Naive thymus-derived CD4-positive, alpha-beta T cell (primary cell): ENCODE results near the gene DDAH2. TPM values are rescaled to one million over a fixed set of nuclear protein-coding genes. Genes with fewer than 3 reads are reported as not detected.
A peak's percentile ranks its signal among the peaks of the same experiment; 100 is the strongest.

ENCODE experiments used
- ATAC-seq: fragments of 150-1000 bp; cut with Tn5 transposase; 2 replicates; pipeline ENCODE4 v1.10.0; 2021; ENCODE audit warnings: mild to moderate bottlenecking, moderate library complexity
- CTCF ChIA-PET: fragments of 350-600 bp; sonication (Branson Sonifier 250); formaldehyde crosslinking; loops from one replicate; lab custom pipeline; 2021; ENCODE audit warnings: antibody characterized with exemption; lab: Charles Lee
- POLR2A ChIA-PET: fragments of 350-600 bp; sonication (Branson Sonifier 250); formaldehyde crosslinking; loops from one replicate; lab custom pipeline; 2021; ENCODE audit warnings: antibody characterized with exemption, inconsistent platforms; lab: Charles Lee
- DNase-seq, 9 donors: peaks; one replicate each; pipeline versions ENCODE4 v3.0.0 to v3.0.0-alpha.2; 2020 to 2022; ENCODE audit warnings: mixed read lengths in 1 of 9
- H3K27ac ChIP-seq: one replicate; pipeline ENCODE4 v1.7.0; 2013; ENCODE audit warnings: mild to moderate bottlenecking, low read depth, low read length, moderate library complexity
- H3K27me3 ChIP-seq, 2 donors: one replicate each; pipeline ENCODE4 v1.7.0; 2013; ENCODE audit warnings: low read length in 2 of 2, mild to moderate bottlenecking in 2 of 2, moderate library complexity in 2 of 2; ENCODE audit not compliant: control insufficient read depth in 2 of 2, insufficient read depth in 2 of 2
- H3K36me3 ChIP-seq, 3 experiments: 1 replicate in 2 of 3; 2 replicates in 1 of 3; pipeline ENCODE4 v1.7.0; 2013; ENCODE audit warnings: low read length in 3 of 3, mild to moderate bottlenecking in 3 of 3, moderate library complexity in 1 of 3; ENCODE audit not compliant: insufficient read depth in 3 of 3, control insufficient read depth in 2 of 3
- H3K4me1 ChIP-seq, 2 donors: one replicate each; pipeline ENCODE4 v1.7.0; 2013; ENCODE audit warnings: low read length in 2 of 2, mild to moderate bottlenecking in 2 of 2, moderate library complexity in 1 of 2; ENCODE audit not compliant: control insufficient read depth in 2 of 2, insufficient read depth in 2 of 2
- H3K4me3 ChIP-seq: 2 replicates; pipeline ENCODE4 v1.7.0; 2013; ENCODE audit warnings: mild to moderate bottlenecking, low read length
- H3K9me3 ChIP-seq, 3 experiments: 1 replicate in 2 of 3; 2 replicates in 1 of 3; pipeline ENCODE4 v1.7.0; 2013; ENCODE audit warnings: low read length in 3 of 3; ENCODE audit not compliant: control insufficient read depth in 2 of 3
- H3K27ac Mint-ChIP-seq, 9 donors: one replicate each; pipeline ENCODE4 v1.8.0; 2020 to 2022; ENCODE audit warnings: mixed read lengths in 9 of 9, mild to moderate bottlenecking in 8 of 9, moderate library complexity in 5 of 9, inconsistent platforms in 2 of 9
- H3K27me3 Mint-ChIP-seq, 5 donors: one replicate each; pipeline ENCODE4 v1.8.0; 2021 to 2022; ENCODE audit warnings: mixed read lengths in 5 of 5, mild to moderate bottlenecking in 1 of 5
- H3K36me3 Mint-ChIP-seq, 5 donors: one replicate each; pipeline ENCODE4 v1.8.0; 2020 to 2022; ENCODE audit warnings: mixed read lengths in 5 of 5, mild to moderate bottlenecking in 3 of 5, inconsistent platforms in 1 of 5
- H3K4me1 Mint-ChIP-seq, 7 donors: one replicate each; pipeline ENCODE4 v1.8.0; 2020 to 2022; ENCODE audit warnings: mixed read lengths in 7 of 7, mild to moderate bottlenecking in 3 of 7, inconsistent platforms in 1 of 7
- H3K4me3 Mint-ChIP-seq, 10 donors: one replicate each; pipeline ENCODE4 v1.8.0; 2020 to 2022; ENCODE audit warnings: mild to moderate bottlenecking in 10 of 10, mixed read lengths in 10 of 10, moderate library complexity in 6 of 10, inconsistent platforms in 2 of 10
- H3K9me3 Mint-ChIP-seq, 11 donors: one replicate each; pipeline ENCODE4 v1.8.0; 2020 to 2022; ENCODE audit warnings: mixed read lengths in 11 of 11, mild to moderate bottlenecking in 4 of 11, inconsistent platforms in 1 of 11, moderate library complexity in 1 of 11
- intact Hi-C, 2 donors: fragments of 100-400 bp; cut with micrococcal nuclease; formaldehyde crosslinking; loops; one replicate each; pipeline ENCODE4 v1.15.1; 2023
- polyA plus RNA-seq, 2 donors: library from polyadenylated mRNA; unstranded; fragments of 300-500 nt; fragmentation: Illumina TruSeq; gene quantifications; one replicate each; pipeline ENCODE4 v1.2.3, GENCODE V29; 2021
- total RNA-seq, 6 experiments: library from RNA in 5 of 6; stranded (reverse) in 5 of 6; gene quantifications; 1 replicate in 5 of 6; 2 replicates in 1 of 6; pipeline ENCODE4 v1.2.3 and lab custom pipeline; 2021 to 2026

Gene DDAH2
- total and polyA plus RNA-seq, 7 experiments from 2014 or later, result 4.9 to 31.4 (median 12.2) TPM

GRCh38 chr6:31727034-31727716 lies 1.9 kb downstream of the DDAH2 start:
- no peaks in the 10 kb centered on the region for H3K27me3 Mint-ChIP-seq
- H3K36me3 Mint-ChIP-seq, result peaks cover 0 to 25% (median 5%) of the 10 kb centered on the region in 5 donors
- ChIA-PET POLR2A (interaction anchor here (0.5 to 2.0 kb wide), 7 partner anchors 11 to 112 kb away, joined by 3 to 7 read pairs (median 4); partner anchors contain the start of gene LSM2), CTCF (interaction anchor here (1.0 to 4.2 kb wide), 5 partner anchors 9 to 103 kb away, joined by 3 to 30 read pairs (median 13); partner anchors contain the start of genes MSH5 and VARS1)
- no peaks in the 10 kb centered on the region for H3K9me3 ChIP-seq
- ATAC-seq (peak; percentile 67), DNase-seq (no peak)
- H3K27ac ChIP-seq, result no peak overlapping the region
- no peaks in the 10 kb centered on the region for H3K27me3 ChIP-seq
- intact Hi-C loops, result no loop called here
- H3K4me1 Mint-ChIP-seq, result peaks cover 28 to 58% (median 48%) of the 10 kb centered on the region in 7 donors
- peaks cover 4 to 9% (median 7%) of the 10 kb centered on the region in 3 experiments for H3K36me3 ChIP-seq
- no peak overlapping the region for H3K4me3 ChIP-seq
- H3K4me3 Mint-ChIP-seq, result peak overlapping the region; percentile 51 to 81 (median 65)
- H3K9me3 Mint-ChIP-seq, result no peaks in the 10 kb centered on the region
- peaks cover 9 to 13% of the 10 kb centered on the region in 2 donors for H3K4me1 ChIP-seq
- peak overlapping the region; percentile 1 to 85 (median 63) for H3K27ac Mint-ChIP-seq

DNA sequence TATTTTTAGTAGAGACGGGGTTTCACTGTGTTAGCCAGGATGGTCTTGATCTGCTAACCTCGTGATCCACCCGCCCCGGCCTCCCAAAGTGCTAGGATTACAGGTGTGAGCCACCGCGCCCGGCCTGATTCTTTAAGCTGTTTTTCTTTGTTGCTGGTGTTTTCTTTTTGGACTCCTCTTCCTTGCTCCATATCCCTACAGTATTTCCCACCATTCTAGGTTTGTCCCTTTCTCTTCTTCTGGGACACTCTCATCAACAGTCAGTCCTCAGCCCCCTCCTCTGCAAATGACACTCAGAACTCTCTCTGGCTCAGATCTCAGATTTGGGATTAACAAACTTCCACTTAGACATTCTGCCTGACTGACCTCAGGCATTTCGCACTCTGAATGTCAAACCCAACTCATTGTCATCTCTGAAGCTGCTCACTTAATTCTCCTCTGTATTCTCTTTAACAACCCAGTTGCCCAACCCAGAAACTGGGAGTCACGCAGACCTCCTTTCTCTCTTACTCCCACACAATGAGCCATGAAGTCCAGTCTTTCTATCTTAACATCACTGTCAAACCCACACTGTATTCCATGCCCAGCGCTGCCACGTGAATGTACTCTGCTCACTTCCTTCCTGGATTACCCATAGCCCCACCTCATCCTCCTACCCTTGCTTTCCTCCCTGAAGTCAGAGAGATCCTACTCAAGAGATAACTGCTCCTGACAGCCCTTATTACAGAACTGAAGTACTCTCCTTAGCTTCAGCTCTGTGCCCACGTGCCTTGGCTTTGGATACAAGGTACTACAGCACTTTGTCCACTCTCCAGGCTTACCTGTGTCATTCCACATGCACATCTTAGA lies 3.4 kb downstream of the DDAH2 start:
- Mint-ChIP-seq H3K27me3 (peaks cover 0 to 2% (median 0%) of the 10 kb centered on the region in 5 donors), H3K4me3 (peak overlapping the region in 2 of 10 donors; percentile 1 to 20), H3K9me3 (no peaks in the 10 kb centered on the region), H3K36me3 (peaks cover 0 to 19% (median 0%) of the 10 kb centered on the region in 5 donors), H3K4me1 (peaks cover 28 to 58% (median 45%) of the 10 kb centered on the region in 7 donors), H3K27ac (peak overlapping the region in 5 of 9 donors; percentile 7 to 25 (median 9))
- no peak for ATAC-seq
- peaks cover 9 to 13% of the 10 kb centered on the region in 2 donors for H3K4me1 ChIP-seq
- ChIA-PET CTCF (interaction anchor here (0.8 to 1.2 kb wide), 2 partner anchors 8 to 53 kb away, joined by 3 read pairs; no protein-coding TSS in a partner anchor), POLR2A (interaction anchor here (0.6 to 1.3 kb wide), 3 partner anchors 10 to 144 kb away, joined by 3 read pairs; no protein-coding TSS in a partner anchor)
- no peak overlapping the region for H3K4me3 ChIP-seq
- no peaks in the 10 kb centered on the region for H3K9me3 ChIP-seq
- intact Hi-C loops, result no loop called here
- DNase-seq, result no peak
- H3K27me3 ChIP-seq, result no peaks in the 10 kb centered on the region
- no peaks in the 10 kb centered on the region for H3K36me3 ChIP-seq
- H3K27ac ChIP-seq, result no peak overlapping the region

DNA sequence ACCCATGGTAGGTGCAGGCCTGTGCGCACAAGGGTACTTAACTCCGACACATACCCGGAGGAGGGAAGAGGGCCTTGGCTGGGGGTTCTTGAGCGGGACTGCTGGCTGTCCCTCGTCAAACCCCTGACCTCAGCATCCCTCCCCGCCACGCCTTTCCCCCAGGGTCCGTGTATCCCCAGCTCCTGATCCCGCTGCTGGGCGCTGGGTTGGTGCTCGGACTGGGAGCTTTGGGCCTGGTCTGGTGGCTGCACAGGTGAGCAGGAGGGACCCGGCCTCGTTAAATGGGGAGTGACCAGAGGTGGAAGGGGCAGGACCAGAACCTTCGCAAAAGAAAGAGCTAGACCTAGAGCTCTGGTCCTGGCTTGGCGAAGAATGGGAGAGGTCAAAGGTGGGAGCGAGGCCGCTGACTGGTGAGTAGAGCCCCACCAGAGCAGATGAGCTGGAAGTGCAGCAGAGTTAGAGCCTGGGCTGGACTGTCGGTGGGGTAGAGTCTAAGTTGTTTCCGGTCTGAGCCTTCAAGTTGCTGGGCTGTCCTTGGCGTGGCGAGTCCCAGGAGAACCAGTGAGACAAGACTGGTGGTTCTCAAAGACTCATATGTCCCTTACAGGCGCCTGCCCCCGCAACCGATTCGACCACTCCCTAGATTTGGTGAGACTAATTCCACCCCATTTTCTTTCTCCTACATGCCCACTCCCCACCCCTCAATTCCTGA lies 5.0 kb downstream of the DDAH2 start:
- DNase-seq, result no peak
- Mint-ChIP-seq H3K4me3 (peak overlapping the region in 2 of 10 donors; percentile 4 to 44), H3K27ac (peak overlapping the region in 1 of 9 donors; percentile 62), H3K36me3 (peaks cover 0 to 15% (median 0%) of the 10 kb centered on the region in 5 donors), H3K4me1 (peaks cover 28 to 48% (median 36%) of the 10 kb centered on the region in 7 donors), H3K9me3 (no peaks in the 10 kb centered on the region), H3K27me3 (peaks cover 0 to 6% (median 0%) of the 10 kb centered on the region in 5 donors)
- peaks cover 4 to 13% of the 10 kb centered on the region in 2 donors for H3K4me1 ChIP-seq
- no peak for ATAC-seq
- no peak overlapping the region for H3K4me3 ChIP-seq
- no peaks in the 10 kb centered on the region for H3K27me3 ChIP-seq
- H3K27ac ChIP-seq, result no peak overlapping the region
- POLR2A ChIA-PET, result interaction anchor here (0.7 kb wide), 3 partner anchors 12 to 1121 kb away, joined by 3 to 4 read pairs (median 4); partner anchors contain the start of gene CLIC1
- H3K9me3 ChIP-seq, result no peaks in the 10 kb centered on the region
- intact Hi-C loops, result no loop called here
- no peaks in the 10 kb centered on the region for H3K36me3 ChIP-seq
- CTCF ChIA-PET, result interaction anchor here (0.6 kb wide), 2 partner anchors 107 to 1838 kb away, joined by 3 read pairs; no protein-coding TSS in a partner anchor

- Histone ChIP-seq H3K36me3 (no peaks in the 10 kb centered on the region), H3K9me3 (no peaks in the 10 kb centered on the region), H3K27me3 (no peaks in the 10 kb centered on the region), H3K4me3 (no peak within 1 kb of the TSS), H3K27ac (no peak within 1 kb of the TSS), H3K4me1 (peaks cover 0 to 13% of the 10 kb centered on the region in 2 donors)
- no peak for ATAC-seq
- Mint-ChIP-seq H3K27ac (peak within 1 kb of the TSS in 2 of 9 donors; percentile 45 to 84), H3K27me3 (peaks cover 0 to 6% (median 0%) of the 10 kb centered on the region in 5 donors), H3K9me3 (no peaks in the 10 kb centered on the region), H3K36me3 (peaks cover 0 to 13% (median 0%) of the 10 kb centered on the region in 5 donors), H3K4me1 (peaks cover 27 to 41% (median 31%) of the 10 kb centered on the region in 7 donors), H3K4me3 (peak within 1 kb of the TSS in 5 of 10 donors; percentile 4 to 64 (median 44))
- intact Hi-C loops, result no loop called here
- ChIA-PET CTCF (interaction anchor here (0.6 kb wide), 1 partner anchor 1839 kb away, joined by 3 read pairs; no protein-coding TSS in a partner anchor), POLR2A (interaction anchor here (0.7 to 1.0 kb wide), 3 partner anchors 9 to 49 kb away, joined by 4 read pairs; partner anchors contain the start of gene CLIC1)
- no peak for DNase-seq
These were observed 5.7 kb downstream of the DDAH2 start, which contains the start of gene MPIG6B for GRCh38 chr6:31723245-31723979. Gene MPIG6B, plus strand, starts transcription at chr6:31723373. Its CDS starts 11 bp downstream, at chr6:31723384.

- intact Hi-C loops, result no loop called here
- H3K36me3 Mint-ChIP-seq, result peaks cover 0 to 8% (median 0%) of the 10 kb centered on the region in 5 donors
- CTCF ChIA-PET, result interaction anchor here (0.6 kb wide), 1 partner anchor 532 kb away, joined by 4 read pairs; no protein-coding TSS in a partner anchor
- no peaks in the 10 kb centered on the region for H3K27me3 ChIP-seq
- H3K27ac ChIP-seq, result no peak overlapping the region
- H3K4me3 ChIP-seq, result no peak overlapping the region
- H3K36me3 ChIP-seq, result no peaks in the 10 kb centered on the region
- no peaks in the 10 kb centered on the region for H3K9me3 Mint-ChIP-seq
- DNase-seq (no peak), ATAC-seq (no peak)
- no peak overlapping the region for H3K27ac Mint-ChIP-seq
- peaks cover 0 to 2% of the 10 kb centered on the region in 2 donors for H3K4me1 ChIP-seq
- no peak overlapping the region for H3K4me3 Mint-ChIP-seq
- H3K27me3 Mint-ChIP-seq, result peaks cover 0 to 6% (median 0%) of the 10 kb centered on the region in 5 donors
- POLR2A ChIA-PET, result no interaction called here
- H3K9me3 ChIP-seq, result no peaks in the 10 kb centered on the region
- peaks cover 20 to 31% (median 26%) of the 10 kb centered on the region in 7 donors for H3K4me1 Mint-ChIP-seq
These were observed 6.9 kb downstream of the DDAH2 start for GRCh38 chr6:31722173-31722572.
